ENCODE data around the gene EFCAB9.
A peak's percentile ranks its signal among the peaks of the same experiment; 100 is the strongest.
"Not testable (repeated sequence)": the region's sequence is repeated elsewhere in the genome, so short reads cannot be mapped to it uniquely, and the experiment has no call there.

The EFCAB9 gene

GRCh38 chr5:172188893-172189692 is 4.9 kb upstream of the EFCAB9 start:
- no peak for DNase-seq (ENCODE audit: low spot score)

GRCh38 chr5:172189693-172190296 is 4.2 kb upstream of the EFCAB9 start:
- no peak for DNase-seq (ENCODE audit: low spot score)

GRCh38 chr5:172194985-172195774 is 1.2 kb downstream of the EFCAB9 start:
- no peak for DNase-seq (ENCODE audit: low spot score)

- not testable (repeated sequence) for DNase-seq (ENCODE audit: low spot score)
These were observed 3.8 kb downstream of the EFCAB9 start for GRCh38 chr5:172197775-172198174.

- DNase-seq (ENCODE audit: low spot score): no peak
These were observed 5.5 kb downstream of the EFCAB9 start for GRCh38 chr5:172199446-172199845.

- no peak for DNase-seq (ENCODE audit: low spot score)
These were observed 6.5 kb downstream of the EFCAB9 start for GRCh38 chr5:172200476-172200875.

- not testable (repeated sequence) for DNase-seq (ENCODE audit: low spot score)
These were observed 12.0 kb downstream of the EFCAB9 start for GRCh38 chr5:172205984-172206383.

GRCh38 chr5:172207511-172207910 is 13.5 kb downstream of the EFCAB9 start:
- no peak for DNase-seq (ENCODE audit: low spot score)

GRCh38 chr5:172209714-172210113 is 15.7 kb downstream of the EFCAB9 start:
- no peak for DNase-seq (ENCODE audit: low spot score)

GRCh38 chr5:172211676-172212075 is 17.7 kb downstream of the EFCAB9 start:
- DNase-seq (ENCODE audit: low spot score): no peak

- DNase-seq (ENCODE audit: low spot score): no peak
These were observed 19.2 kb downstream of the EFCAB9 start for GRCh38 chr5:172213126-172213525.

- no peak for DNase-seq (ENCODE audit: low spot score)
These were observed 22.4 kb downstream of the EFCAB9 start for GRCh38 chr5:172216345-172216744.

- DNase-seq (ENCODE audit: low spot score): no peak
These were observed 25.3 kb downstream of the EFCAB9 start for GRCh38 chr5:172219296-172219695.

- no peak for DNase-seq (ENCODE audit: low spot score)
These were observed 30.2 kb downstream of the EFCAB9 start for GRCh38 chr5:172223901-172224873.

GRCh38 chr5:172224996-172225395 is 31.0 kb downstream of the EFCAB9 start:
- no peak for DNase-seq (ENCODE audit: low spot score)

- no peak for DNase-seq (ENCODE audit: low spot score)
These were observed 35.9 kb downstream of the EFCAB9 start for GRCh38 chr5:172229904-172230303.

GRCh38 chr5:172234031-172234430 is 40.1 kb downstream of the EFCAB9 start:
- DNase-seq (ENCODE audit: low spot score): no peak

- peak; percentile 29 for DNase-seq (ENCODE audit: low spot score)
These were observed 41.3 kb downstream of the EFCAB9 start for GRCh38 chr5:172235132-172235780.

GRCh38 chr5:172235827-172236736 is 42.1 kb downstream of the EFCAB9 start:
- DNase-seq (ENCODE audit: low spot score): peak; percentile 26

GRCh38 chr5:172238334-172238733 is 44.4 kb downstream of the EFCAB9 start:
- DNase-seq (ENCODE audit: low spot score): no peak

Data from GM03348 (cell line).